ENCODE data around the gene RENBP. TPM values are rescaled to one million over a fixed set of nuclear protein-coding genes. Genes with fewer than 3 reads are reported as not detected.

RENBP gene
- total RNA-seq, 1 donor from 2014 or later, result 2.5 TPM

GRCh38 chrX:153972368-153973126, 28.1 kb upstream of the RENBP start, which contains the start of gene TMEM187:
Gene TMEM187 (plus strand): TSS chrX:153972754. CDS start chrX:153982063, 9,309 bp downstream.
- H3K9me3 Mint-ChIP-seq (ENCODE audit: low read depth), result no peaks in the 10 kb centered on the region
- H3K4me3 Mint-ChIP-seq (ENCODE audit: low read depth), result peak within 1 kb of the TSS; percentile 100
- DNase-seq (ENCODE audit: low spot score, unreplicated experiment), result peak; percentile 85
- H3K36me3 Mint-ChIP-seq (ENCODE audit: insufficient read depth), result peaks cover 1% of the 10 kb centered on the region
- no peaks in the 10 kb centered on the region for H3K27me3 Mint-ChIP-seq
- peaks cover 32% of the 10 kb centered on the region for H3K4me1 Mint-ChIP-seq (ENCODE audit: low read depth)
- H3K27ac Mint-ChIP-seq, result peak within 1 kb of the TSS; percentile 100
- no peak for TF ChIP-seq CTCF (IDR thresholded peaks at IDR 0.05; ENCODE audit: unreplicated experiment)

- Mint-ChIP-seq H3K4me3 (ENCODE audit: low read depth) (peak within 1 kb of the TSS; percentile 100), H3K36me3 (ENCODE audit: insufficient read depth) (peaks cover 1% of the 10 kb centered on the region), H3K4me1 (ENCODE audit: low read depth) (peaks cover 36% of the 10 kb centered on the region), H3K9me3 (ENCODE audit: low read depth) (no peaks in the 10 kb centered on the region), H3K27ac (peak within 1 kb of the TSS; percentile 100), H3K27me3 (no peaks in the 10 kb centered on the region)
- TF ChIP-seq CTCF (IDR thresholded peaks at IDR 0.05; ENCODE audit: unreplicated experiment), result no peak
- peak; percentile 94 for DNase-seq (ENCODE audit: low spot score, unreplicated experiment)
These were observed 27.3 kb upstream of the RENBP start, which contains the start of gene HCFC1 for GRCh38 chrX:153971450-153972367. Gene HCFC1 (minus strand): TSS chrX:153971818. CDS start chrX:153970840, 978 bp downstream.

DNA sequence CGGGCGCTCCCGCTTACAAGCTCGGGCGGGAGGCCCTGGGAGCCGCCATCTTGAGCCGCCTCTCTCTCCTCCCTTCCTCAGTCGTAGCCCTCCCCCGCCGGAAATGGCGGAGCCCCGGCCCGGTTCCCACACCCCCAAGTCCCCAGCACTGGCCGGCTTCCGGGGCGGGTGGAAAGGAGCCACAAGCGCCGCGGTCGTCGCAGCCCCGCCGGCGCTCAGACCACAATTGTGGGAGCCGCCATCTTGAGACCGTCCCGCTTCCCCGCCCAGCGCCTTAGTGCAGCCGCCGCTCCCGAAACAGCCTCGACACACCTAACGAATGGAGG, 26.6 kb upstream of the RENBP start:
- no peaks in the 10 kb centered on the region for H3K27me3 Mint-ChIP-seq
- no peaks in the 10 kb centered on the region for H3K9me3 Mint-ChIP-seq (ENCODE audit: low read depth)
- peak; percentile 81 for DNase-seq (ENCODE audit: low spot score, unreplicated experiment)
- H3K4me3 Mint-ChIP-seq (ENCODE audit: low read depth), result peak overlapping the region; percentile 100
- peaks cover 38% of the 10 kb centered on the region for H3K4me1 Mint-ChIP-seq (ENCODE audit: low read depth)
- H3K27ac Mint-ChIP-seq, result peak overlapping the region; percentile 100
- H3K36me3 Mint-ChIP-seq (ENCODE audit: insufficient read depth), result peaks cover 1% of the 10 kb centered on the region
- no peak for TF ChIP-seq CTCF (IDR thresholded peaks at IDR 0.05; ENCODE audit: unreplicated experiment)

- H3K4me1 Mint-ChIP-seq (ENCODE audit: low read depth), result peaks cover 38% of the 10 kb centered on the region
- TF ChIP-seq CTCF (IDR thresholded peaks at IDR 0.05; ENCODE audit: unreplicated experiment), result no peak
- no peak for DNase-seq (ENCODE audit: low spot score, unreplicated experiment)
These were observed 26.1 kb upstream of the RENBP start for GRCh38 chrX:153970357-153971123.

More at GRCh38 chrX:153970357-153971123, 26.1 kb upstream of the RENBP start:
- Mint-ChIP-seq H3K9me3 (ENCODE audit: low read depth) (no peaks in the 10 kb centered on the region), H3K36me3 (ENCODE audit: insufficient read depth) (no peaks in the 10 kb centered on the region), H3K27ac (peak overlapping the region; percentile 100), H3K4me3 (ENCODE audit: low read depth) (peak overlapping the region; percentile 100), H3K27me3 (no peaks in the 10 kb centered on the region)

All from progenitor cell of endocrine pancreas (in vitro differentiated cells).